ENCODE data around the gene FAM25A.

The FAM25A gene

DNA sequence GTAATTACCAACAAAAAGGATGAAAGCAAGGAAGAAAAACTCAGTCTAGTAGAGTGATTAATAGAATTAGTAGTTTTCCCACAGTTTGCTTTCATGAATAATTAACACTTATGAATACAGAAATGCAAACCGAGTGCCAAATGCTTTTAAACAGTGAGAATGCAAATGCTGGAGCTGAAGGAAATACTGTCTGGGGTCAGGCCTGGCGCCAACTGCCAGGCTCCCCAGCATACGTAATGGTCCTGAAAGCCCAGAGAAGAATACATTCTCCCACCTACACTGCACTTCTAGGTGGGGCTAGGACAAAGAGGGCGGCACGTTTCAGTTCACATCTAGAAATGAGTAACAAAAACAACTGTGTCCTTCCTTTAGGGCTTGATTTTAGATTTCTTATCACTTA is 44.6 kb downstream of the FAM25A start:
- DNase-seq (ENCODE audit: low spot score) = no peak

DNA sequence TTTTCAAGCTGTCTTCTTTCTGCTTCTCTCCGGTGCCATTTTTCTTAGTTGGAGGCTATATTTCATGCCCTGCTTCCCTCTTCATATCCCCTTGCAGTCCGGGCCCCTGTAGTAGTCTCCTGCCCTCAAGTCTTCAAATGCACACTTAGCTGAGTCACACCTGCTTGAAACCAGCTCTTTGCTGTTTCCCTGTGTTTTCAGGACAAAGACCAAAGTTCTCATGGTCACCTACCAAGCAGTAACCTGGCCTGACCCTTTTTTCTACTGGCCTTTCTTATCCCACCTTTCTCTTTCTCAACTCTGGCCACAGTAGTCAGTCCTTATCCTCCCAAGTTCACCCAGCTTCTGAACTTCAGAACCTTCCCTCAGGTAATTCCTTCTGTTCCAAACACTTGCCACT is 46.1 kb downstream of the FAM25A start:
- DNase-seq (ENCODE audit: low spot score) = no peak

DNA sequence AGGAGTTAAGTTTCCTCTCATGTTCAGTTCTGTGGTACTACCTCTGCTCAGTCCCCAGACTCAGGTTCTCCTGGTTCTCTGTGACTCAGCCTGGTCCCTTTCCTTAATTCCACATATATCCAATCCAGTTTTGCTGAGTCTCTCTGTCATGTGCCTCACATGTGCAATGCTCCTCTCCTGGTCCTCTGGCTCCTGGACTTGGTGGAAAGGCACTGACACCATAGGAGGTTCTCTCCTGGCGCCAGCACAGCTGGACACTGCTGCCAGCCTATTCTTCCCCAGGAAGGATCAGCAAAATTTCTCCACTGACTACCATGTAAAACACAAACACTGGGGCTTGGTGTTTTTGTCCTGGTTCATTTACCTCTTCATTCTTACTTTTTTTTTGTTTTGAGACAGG is 46.8 kb downstream of the FAM25A start:
- no peak for DNase-seq (ENCODE audit: low spot score)

DNA sequence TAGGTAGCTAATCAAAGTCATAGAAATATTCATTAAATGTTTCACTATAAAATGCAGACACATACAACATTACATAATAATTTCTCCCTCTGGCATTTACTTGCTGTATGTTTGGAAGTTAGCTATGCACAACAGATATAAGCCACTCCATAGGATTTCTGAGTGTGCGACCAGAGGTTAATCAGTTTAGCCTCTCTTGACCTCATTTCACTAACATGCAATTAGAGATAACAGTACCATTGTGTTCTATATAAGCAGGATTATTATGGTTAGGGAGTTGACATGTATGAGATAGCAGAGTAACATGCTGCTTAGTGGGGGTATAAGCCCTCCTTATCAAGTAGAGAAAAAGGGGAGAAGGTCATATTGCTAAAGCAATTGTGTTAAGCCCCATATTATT is 48.2 kb downstream of the FAM25A start:
- no peak for DNase-seq (ENCODE audit: low spot score)

DNA sequence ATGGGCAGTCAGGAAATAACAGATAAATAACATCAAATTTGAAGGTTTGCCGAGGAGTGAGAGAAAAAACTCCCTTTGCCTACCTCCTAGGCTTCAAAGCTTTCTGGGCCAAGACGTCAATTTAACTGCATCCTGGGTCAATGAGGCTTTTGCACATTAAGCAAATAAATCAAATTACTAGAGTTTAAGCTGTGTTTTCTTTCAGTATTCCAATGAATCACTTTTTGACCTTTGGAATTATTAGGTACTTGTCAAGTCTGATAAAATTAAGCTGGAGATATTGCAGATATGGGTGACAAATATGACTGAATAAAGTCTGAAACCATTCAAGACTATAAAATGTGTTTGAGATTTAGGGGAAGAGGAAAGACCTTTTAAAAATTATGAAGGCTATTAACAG is 52.4 kb downstream of the FAM25A start:
- DNase-seq (ENCODE audit: low spot score) = no peak

Data from hepatic stellate cell (primary cell).